Gastroesophageal sphincter (tissue), 4 donors: ENCODE data around the gene MAP4K2. TPM values are rescaled to one million over a fixed set of nuclear protein-coding genes. Genes with fewer than 3 reads are reported as not detected.

Source experiments
- ATAC-seq: fragments of 150-250 bp; one replicate; pipeline ENCODE4 v1.9.1; 2016; ENCODE audit warnings: mild to moderate bottlenecking, moderate library complexity
- H3K27ac ChIP-seq, 4 donors: fragments of 200-600 bp; sonication (generic) in 3 of 4; 1 replicate in 3 of 4; 2 replicates in 1 of 4; pipeline ENCODE4 v1.5.1; 2016 to 2019
- H3K27me3 ChIP-seq: fragments of 200-600 bp; sonication (generic); one replicate; pipeline ENCODE4 v1.5.1; 2019
- H3K36me3 ChIP-seq, 2 donors: fragments of 200-600 bp; sonication (generic); one replicate each; pipeline ENCODE4 v1.5.1; 2019; ENCODE audit warnings: control low read depth in 1 of 2
- H3K4me1 ChIP-seq, 3 donors: fragments of 200-600 bp; sonication (generic); 1 replicate in 2 of 3; 2 replicates in 1 of 3; pipeline ENCODE4 v1.5.1; 2016 to 2019; ENCODE audit warnings: control low read depth in 2 of 3
- H3K4me3 ChIP-seq, 2 donors: fragments of 200-600 bp; sonication (generic); one replicate each; pipeline ENCODE4 v1.5.1; 2019; ENCODE audit warnings: mild to moderate bottlenecking in 1 of 2, moderate library complexity in 1 of 2
- H3K9me3 ChIP-seq, 3 donors: fragments of 200-600 bp; sonication (generic); one replicate each; pipeline ENCODE4 v1.5.1; 2017 to 2019; ENCODE audit warnings: control low read depth in 2 of 3
- EP300 ChIP-seq: sonication (generic); formaldehyde crosslinking; IDR thresholded peaks from one replicate; pipeline ENCODE4 v1.6.1; 2017; ENCODE audit warnings: antibody characterized with exemption, mild to moderate bottlenecking
- POLR2A ChIP-seq, 2 donors: fragments of 450-650 bp; IDR thresholded peaks; one replicate each; pipeline ENCODE4 v1.6.1; 2017; ENCODE audit warnings: antibody characterized with exemption in 2 of 2, mild to moderate bottlenecking in 2 of 2, moderate library complexity in 1 of 2
- POLR2AphosphoS5 ChIP-seq: sonication (generic); formaldehyde crosslinking; IDR thresholded peaks from one replicate; pipeline ENCODE4 v1.6.1; 2017; ENCODE audit warnings: antibody characterized with exemption
- WGBS, 2 donors: methylation state at CpG; one replicate each; pipeline ENCODE4 v1.1.5; 2018; ENCODE audit warnings: low coverage in 1 of 2; 5-methylcytosine and 5-hydroxymethylcytosine counted together
- total RNA-seq, 4 donors: library from RNA; depleted of rRNA; stranded (reverse); fragments of >200 nt; gene quantifications; one replicate each; pipeline ENCODE4 v1.1.0, GENCODE V29; 2016
- TF ChIP-seq, protein P1 (sequence below), 4 experiments: fragments of 200-600 bp in 2 of 4; fragments of 450-650 bp in 2 of 4; sonication (generic) in 1 of 4; IDR thresholded peaks; one replicate each; pipeline ENCODE4 v1.5.1; 2017 to 2019; ENCODE audit warnings: antibody characterized with exemption in 4 of 4, mild to moderate bottlenecking in 2 of 4, moderate library complexity in 2 of 4

The MAP4K2 gene
- total RNA-seq, 4 donors from 2014 or later = 17.6 to 24.0 (median 19.6) TPM

DNA sequence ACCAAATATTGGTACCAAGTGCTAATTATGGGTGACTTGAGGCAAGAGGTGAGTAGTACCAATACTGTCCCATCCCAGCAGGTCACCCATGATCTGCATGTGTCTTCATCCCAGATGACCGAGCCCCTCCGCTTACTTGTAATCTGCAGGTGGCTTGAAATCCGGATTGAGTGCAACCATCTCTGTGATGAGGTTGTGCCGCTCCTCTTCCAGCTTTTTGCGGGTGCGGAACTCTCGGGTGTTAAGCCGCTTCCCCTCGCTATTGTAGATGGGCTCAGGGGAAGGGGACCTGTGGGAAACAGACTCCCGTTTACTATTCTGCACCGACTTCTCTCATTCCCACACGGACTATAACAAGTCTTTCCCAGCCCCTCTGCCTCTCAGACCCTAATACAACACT is 32.9 kb downstream of the MAP4K2 start:
- Histone ChIP-seq H3K27me3 (no peaks in the 10 kb centered on the region), H3K9me3 (no peaks in the 10 kb centered on the region), H3K27ac (peak overlapping the region in 2 of 4 donors; percentile 22 to 32), H3K4me1 (peaks cover 21 to 89% (median 22%) of the 10 kb centered on the region in 3 donors), H3K4me3 (no peak overlapping the region), H3K36me3 (peaks cover 34 to 100% of the 10 kb centered on the region in 2 donors)
- WGBS, 2 donors = 73% methylated on average over 5 of the region's 12 CpGs; no CpG with 5 or more reads in 1 of the 2 donors
- TF ChIP-seq POLR2AphosphoS5 = no peak
- no peak for TF ChIP-seq POLR2A (IDR thresholded peaks at IDR 0.05)
- no peak for TF ChIP-seq EP300
- TF ChIP-seq, protein P1, sequence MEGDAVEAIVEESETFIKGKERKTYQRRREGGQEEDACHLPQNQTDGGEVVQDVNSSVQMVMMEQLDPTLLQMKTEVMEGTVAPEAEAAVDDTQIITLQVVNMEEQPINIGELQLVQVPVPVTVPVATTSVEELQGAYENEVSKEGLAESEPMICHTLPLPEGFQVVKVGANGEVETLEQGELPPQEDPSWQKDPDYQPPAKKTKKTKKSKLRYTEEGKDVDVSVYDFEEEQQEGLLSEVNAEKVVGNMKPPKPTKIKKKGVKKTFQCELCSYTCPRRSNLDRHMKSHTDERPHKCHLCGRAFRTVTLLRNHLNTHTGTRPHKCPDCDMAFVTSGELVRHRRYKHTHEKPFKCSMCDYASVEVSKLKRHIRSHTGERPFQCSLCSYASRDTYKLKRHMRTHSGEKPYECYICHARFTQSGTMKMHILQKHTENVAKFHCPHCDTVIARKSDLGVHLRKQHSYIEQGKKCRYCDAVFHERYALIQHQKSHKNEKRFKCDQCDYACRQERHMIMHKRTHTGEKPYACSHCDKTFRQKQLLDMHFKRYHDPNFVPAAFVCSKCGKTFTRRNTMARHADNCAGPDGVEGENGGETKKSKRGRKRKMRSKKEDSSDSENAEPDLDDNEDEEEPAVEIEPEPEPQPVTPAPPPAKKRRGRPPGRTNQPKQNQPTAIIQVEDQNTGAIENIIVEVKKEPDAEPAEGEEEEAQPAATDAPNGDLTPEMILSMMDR (IDR thresholded peaks at IDR 0.05) = no peak
- no peak for ATAC-seq

DNA sequence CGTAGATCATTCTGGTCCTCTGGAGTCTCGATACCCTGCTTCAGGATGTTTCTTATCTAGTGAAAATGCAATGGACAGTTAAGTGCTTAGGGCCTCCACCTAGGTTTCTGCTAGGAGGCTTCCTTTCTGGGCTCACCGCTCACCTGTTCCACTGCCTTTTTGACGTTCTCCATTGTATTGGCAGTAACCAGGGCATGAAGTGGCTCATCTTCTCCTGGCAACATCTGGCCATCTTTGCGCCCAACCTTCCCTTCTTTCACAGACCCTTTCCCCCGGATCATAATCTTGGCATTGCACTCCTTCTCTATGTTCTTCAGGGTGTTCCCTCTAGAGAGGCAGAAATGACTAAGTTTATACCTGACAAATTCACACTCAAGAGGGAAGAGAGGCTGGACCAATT is 33.7 kb downstream of the MAP4K2 start:
- no peak for ATAC-seq
- no peaks in the 10 kb centered on the region for H3K27me3 ChIP-seq
- H3K27ac ChIP-seq = peak overlapping the region in 1 of 4 donors; percentile 32
- H3K4me1 ChIP-seq = peaks cover 20 to 89% (median 23%) of the 10 kb centered on the region in 3 donors
- no peaks in the 10 kb centered on the region for H3K9me3 ChIP-seq
- H3K36me3 ChIP-seq = peaks cover 34 to 100% of the 10 kb centered on the region in 2 donors
- WGBS, 2 donors = 84 to 90% methylated on average over 2 to 6 of the region's 6 CpGs
- TF ChIP-seq EP300 (no peak), POLR2A (IDR thresholded peaks at IDR 0.05) (no peak)
- TF ChIP-seq, protein P1 (IDR thresholded peaks at IDR 0.05) = no peak
- H3K4me3 ChIP-seq = no peak overlapping the region

DNA sequence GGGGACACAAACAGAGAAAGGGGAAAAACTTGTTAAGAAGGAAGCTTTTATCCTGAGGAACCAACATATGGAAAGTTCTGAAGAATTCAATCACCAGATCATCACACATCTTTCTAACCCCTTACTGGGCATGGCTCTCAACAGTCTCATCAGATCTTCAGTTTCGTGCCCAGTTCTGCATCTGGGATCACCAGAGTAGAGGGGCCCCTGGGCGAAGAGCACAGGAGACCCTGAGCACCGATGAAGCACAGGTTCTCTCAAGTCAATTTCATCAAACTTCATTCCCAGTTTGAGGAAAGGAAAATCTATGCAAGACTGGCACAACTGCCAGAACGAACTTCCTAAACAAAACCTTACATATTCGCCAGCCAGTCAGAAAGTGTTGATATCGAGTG is 34.7 kb downstream of the MAP4K2 start:
- WGBS, 2 donors = 69 to 75% methylated on average over 3 to 6 of the region's 6 CpGs
- TF ChIP-seq POLR2AphosphoS5 (no peak), EP300 (no peak), POLR2A (IDR thresholded peaks at IDR 0.05) (no peak)
- TF ChIP-seq, protein P1 (IDR thresholded peaks at IDR 0.05) = no peak
- peaks cover 17 to 89% (median 28%) of the 10 kb centered on the region in 3 donors for H3K4me1 ChIP-seq
- peak overlapping the region in 3 of 4 donors; percentile 77 to 86 (median 82) for H3K27ac ChIP-seq
- no peaks in the 10 kb centered on the region for H3K9me3 ChIP-seq
- no peaks in the 10 kb centered on the region for H3K27me3 ChIP-seq
- H3K4me3 ChIP-seq = no peak overlapping the region
- H3K36me3 ChIP-seq = peaks cover 29 to 100% of the 10 kb centered on the region in 2 donors
- ATAC-seq = no peak

DNA sequence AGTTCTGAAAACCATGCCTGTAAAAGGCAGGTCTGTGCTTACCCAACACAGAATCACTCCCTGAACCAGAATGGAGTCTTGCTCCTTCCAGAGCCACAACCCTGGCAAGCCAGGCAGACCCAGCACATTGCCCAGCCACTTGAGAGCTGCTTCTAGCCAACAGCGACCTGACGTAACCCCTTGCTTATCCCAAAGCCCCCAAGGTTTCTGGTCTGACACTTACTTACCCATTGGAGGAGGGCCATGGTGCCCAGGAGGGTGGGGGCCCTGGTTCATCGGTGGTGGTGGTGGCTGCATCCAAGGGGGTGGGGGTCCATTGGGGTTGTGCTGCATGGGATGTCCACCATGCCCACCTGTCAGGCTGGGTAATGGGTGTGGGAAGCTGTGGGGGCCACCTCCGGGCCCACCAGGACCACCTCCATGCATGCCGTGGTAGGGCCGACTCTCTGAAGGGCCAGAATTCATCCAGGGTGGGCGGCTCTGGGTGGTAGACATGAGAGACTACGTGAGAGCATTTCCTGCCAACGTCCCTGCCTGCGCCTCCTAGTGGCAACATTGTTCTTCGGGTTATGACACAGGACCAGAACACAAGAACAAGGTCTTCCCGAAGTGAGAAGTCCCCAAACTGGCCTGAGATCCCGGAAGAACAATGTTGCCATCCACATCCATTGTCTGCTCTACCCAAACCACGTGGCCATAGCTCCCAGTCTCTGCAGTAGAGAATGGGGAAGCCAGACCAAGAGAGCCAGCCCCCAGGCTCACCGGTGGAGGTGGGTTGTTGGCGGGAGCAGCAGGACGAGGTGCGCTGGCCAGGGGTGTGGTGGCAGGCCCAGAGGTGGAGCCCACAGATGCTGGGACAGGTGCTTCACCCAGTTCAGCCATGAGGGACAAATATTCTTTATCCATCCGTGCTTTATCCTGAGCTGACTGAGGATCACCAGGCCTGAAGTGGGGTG is 35.4 kb downstream of the MAP4K2 start:
- H3K27ac ChIP-seq = peak overlapping the region; percentile 4 to 86 (median 80)
- TF ChIP-seq, protein P1 (IDR thresholded peaks at IDR 0.05) = peak in 3 of 4 experiments; percentile 77 to 85 (median 80)
- TF ChIP-seq EP300 = no peak
- peak; percentile 24 for TF ChIP-seq POLR2AphosphoS5
- no peak overlapping the region for H3K4me3 ChIP-seq
- H3K36me3 ChIP-seq = peaks cover 23 to 100% of the 10 kb centered on the region in 2 donors
- 75 to 88% methylated on average over 1 to 4 of the region's 19 CpGs for WGBS, 2 donors
- H3K27me3 ChIP-seq = no peaks in the 10 kb centered on the region
- H3K4me1 ChIP-seq = peaks cover 10 to 89% (median 28%) of the 10 kb centered on the region in 3 donors
- ATAC-seq = peak; percentile 53
- no peaks in the 10 kb centered on the region for H3K9me3 ChIP-seq
